Myocyte (in vitro differentiated cells): ENCODE data around the gene GABBR2. TPM values are rescaled to one million over a fixed set of nuclear protein-coding genes. Genes with fewer than 3 reads are reported as not detected.
A peak's percentile ranks its signal among the peaks of the same experiment; 100 is the strongest.
"Not testable (repeated sequence)": the region's sequence is repeated elsewhere in the genome, so short reads cannot be mapped to it uniquely, and the experiment has no call there.

ENCODE experiments used
- DNase-seq: peaks from one replicate; pipeline ENCODE4 v3.0.0-alpha.2; 2012; ENCODE audit warnings: low read depth
- total RNA-seq: library from RNA; depleted of rRNA; stranded (reverse); fragments of >200 nt; gene quantifications from 2 replicates; pipeline ENCODE4 v1.2.3, GENCODE V29; 2014

GABBR2 gene
- total RNA-seq, 1 donor from 2014 or later, result 0.51 TPM

DNA sequence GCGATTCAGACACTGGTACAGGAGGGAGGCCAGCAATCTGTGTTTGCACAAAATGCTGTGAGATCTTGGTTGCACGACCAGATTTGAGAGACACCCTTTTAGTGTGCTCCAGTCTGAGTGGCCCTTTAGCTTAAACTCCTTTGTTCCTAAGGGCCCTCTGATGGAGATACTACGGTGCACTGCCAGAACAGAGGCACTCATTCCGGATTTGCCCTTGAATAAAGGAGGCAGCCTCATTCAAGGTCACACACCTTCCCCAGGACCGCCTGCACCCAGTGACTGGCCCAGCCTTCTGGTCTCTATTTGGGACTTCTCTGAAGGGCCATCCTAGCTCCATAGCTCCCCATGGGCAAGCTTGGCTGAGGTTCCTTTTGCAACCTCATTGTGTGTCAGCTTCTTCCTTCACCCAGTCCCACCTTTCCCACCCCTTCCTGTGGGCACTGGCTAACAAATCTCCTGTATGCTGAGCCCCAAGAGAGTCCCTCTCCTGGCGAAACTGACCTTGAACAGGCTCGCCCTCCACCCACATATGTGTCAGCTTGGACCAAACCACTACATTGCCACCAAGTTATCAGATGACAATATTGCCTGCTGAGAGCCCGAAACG, 191.7 kb downstream of the GABBR2 start:
- DNase-seq, result no peak

DNA sequence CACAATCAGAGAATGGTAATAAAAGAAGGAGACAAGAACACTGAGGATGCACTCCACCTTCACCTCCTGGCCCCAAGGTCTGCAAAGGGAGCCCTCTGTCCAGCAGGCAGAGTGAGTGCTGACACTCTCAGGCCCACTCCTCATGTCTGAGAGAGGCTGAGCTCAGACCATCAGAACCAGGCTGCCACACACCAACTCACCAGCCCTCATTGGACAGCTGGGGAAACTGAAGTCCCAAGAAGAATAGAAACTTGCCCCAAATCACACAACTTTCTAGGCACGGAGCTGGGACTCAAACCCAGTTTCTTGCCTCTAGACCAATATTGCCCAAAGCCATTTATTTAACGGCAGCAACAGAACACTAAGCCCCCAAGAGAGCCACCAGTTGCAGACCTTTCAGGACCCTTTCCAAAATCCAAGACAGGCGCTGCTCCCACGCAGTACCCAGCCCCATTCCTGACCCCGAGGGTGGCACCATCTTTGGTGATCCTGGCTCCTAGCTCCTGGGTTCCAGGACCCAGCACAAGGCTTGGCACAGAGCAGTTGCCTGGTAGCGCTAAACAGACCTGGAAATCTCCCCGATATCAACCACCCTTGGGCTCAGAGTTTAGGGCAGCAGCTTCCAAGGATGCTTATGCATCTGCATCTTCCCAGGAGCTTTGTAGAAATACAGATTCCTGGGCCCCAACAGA, 192.4 kb downstream of the GABBR2 start:
- DNase-seq, result no peak

DNA sequence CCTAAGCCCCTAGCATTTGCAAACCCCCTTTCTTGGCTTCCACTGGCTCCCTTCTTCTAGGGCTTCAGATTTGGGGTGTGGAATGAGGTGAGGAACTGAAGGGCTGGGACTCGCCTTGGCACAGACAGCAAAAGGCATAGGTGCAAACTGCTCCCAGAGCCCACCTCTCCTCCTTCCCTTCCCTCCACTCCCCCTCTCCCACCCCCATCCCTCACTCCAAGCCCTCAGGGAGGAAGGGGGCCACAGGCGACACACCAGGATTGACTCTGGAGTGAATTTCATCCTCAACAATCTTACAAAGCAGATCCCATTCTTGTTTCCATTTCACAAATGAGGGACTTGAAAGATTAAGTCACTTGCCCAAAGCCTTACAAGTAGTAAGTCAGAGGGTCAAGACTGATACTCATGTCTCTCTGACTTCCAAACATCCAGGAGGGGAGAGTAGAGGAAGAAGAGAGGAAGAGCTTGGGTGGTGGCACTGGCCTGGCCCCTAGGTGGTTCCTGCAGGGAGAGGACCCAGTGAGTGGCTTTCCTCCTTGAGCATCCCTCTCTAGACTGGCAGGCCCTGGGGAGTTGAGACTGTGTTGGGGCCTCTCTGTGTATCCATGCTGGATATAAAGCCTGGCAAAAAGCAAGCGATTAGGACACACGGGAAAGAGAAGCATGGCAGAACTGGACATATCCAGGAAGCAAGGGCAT, 193.1 kb downstream of the GABBR2 start:
- no peak for DNase-seq

DNA sequence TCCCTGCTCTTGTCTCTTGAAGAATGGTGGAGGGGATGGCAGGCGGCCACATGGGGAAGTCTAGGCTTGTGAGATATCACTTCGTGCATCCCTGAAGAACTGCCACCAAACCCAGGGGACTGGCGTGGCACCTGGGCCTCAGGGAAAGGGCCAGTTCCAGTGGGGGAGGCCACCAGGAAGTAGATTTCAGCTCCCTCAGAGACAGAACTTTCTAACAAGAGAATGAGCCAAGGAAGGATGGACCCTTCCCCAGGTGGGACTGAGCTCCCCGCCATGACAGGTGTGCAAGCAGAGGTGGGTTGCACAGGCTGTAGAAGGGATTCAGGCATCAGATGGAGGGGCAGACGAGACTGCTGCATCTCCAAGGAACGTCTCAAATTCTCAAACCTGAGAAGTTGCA, 193.9 kb downstream of the GABBR2 start:
- DNase-seq, result no peak

DNA sequence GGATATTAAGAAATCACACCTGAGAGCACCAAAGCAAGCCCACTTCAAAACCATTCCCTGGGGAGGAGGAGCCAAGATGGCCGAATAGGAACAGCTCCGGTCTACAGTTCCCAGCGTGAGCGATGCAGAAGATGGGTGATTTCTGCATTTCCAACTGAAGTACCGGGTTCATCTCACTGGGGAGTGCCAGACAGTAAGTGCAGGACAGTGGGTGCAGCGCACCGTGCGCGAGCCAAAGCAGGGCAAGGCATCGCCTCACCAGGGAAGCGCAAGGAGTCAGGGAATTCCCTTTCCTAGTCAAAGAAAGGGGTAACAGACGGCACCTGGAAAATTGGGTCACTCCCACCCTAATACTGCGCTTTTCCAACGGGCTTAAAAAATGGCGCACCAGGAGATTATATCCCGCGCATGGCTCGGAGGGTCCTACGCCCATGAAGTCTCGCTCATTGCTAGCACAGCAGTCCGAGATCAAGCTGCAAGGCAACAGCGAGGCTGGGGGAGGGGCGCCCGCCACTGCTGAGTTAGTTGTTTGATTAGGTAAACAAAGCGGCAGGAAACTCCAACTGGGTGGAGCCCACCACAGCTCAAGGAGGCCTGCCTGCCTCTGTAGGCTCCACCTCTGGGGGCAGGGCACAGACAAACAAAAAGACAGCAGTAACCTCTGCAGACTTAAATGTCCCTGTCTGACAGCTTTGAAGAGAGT, 200.4 kb downstream of the GABBR2 start:
- not testable (repeated sequence) for DNase-seq

DNA sequence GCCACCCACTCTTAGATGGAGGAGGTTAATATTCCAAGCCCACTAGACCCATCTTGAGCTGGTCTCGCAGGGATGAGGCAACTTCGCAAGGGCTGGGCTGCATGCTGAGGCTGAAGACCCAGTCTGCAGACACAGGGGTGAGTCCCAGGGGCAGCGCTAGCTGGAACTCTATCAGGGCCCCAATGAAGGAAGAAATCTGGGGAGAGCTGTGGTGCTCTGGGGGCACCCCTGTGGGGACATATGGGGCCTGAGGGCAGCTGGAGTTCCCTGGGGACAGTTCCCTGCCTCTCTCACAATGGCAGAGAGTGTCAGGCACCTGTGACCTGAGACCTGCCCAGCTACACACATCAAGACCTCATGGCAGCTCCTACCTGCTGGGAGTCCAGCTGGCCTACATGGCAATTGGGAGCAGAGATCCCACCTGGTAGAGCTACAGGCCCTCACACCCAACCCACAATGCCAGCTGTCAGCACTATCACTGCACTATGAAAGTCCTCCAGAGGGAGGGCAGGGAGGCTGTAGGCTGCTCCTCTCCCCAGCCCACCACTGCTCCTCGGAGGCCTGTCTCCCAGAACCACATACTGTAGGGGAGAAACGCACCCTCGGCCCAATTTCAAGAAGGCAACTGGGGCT, 202.2 kb downstream of the GABBR2 start:
- DNase-seq, result no peak

DNA sequence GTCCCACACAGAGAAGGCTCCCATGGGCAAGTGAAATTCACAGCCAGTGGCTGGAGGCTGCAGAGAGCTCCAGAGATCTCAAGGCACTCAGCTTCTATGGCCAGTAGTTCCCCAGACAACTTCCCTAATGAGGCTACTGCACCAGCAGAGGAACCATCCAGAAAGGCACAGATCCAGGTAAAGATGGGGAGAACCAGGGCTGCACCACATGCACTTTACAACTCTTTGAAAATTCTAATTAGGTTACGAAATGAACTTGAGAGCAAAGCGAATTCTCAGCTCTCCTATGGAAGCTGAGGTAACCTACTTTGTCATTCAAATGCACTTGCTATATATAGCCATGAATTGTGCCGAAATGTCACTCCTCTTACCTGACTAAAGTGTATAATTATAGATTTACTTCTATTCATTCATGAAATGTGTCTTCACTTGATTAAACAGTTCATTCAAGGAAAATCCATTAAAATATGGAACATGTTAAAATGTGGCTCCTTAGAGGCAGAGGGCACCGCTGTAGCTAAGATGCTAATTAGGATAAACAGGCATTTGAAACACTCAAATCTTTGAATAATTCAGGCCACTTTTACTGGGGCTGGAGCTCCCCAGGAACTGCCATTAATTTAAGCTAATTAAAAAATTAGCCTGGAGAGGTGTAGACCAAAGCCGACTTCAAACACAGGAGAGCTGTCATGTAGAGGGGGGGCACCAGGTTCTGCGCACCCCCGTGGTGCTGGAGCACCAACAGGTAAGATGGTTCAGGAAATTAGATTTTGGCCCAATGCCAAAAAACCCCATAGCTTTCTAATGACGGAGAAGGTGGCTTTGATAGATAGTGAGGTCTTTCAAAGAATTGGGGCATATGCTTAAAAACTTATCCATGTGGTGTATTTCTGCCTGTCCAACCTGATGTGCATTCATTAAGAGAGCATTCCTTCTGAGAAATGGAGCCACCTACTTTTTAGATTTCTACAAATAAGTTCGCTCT, 204.1 kb downstream of the GABBR2 start:
- no peak for DNase-seq

DNA sequence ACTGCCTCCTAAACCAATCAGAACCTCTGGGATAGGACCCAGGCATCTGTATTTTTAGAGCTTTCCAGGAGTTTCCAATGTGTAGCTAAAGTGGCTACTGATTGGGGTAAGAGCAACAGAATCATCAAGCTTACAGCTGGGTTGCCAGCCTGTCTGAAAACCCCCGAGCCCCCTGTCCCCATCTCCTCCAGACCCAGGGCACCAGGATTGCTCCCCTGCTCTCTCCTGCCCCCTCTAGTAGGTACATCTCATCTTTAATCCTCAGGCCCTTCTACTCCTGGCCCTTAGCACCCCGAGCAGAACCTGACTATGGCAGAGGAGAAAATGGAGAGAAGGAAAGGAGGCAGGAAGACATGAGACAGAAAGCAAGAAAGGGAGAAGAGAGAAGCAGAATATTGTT, 204.9 kb downstream of the GABBR2 start:
- DNase-seq, result no peak

DNA sequence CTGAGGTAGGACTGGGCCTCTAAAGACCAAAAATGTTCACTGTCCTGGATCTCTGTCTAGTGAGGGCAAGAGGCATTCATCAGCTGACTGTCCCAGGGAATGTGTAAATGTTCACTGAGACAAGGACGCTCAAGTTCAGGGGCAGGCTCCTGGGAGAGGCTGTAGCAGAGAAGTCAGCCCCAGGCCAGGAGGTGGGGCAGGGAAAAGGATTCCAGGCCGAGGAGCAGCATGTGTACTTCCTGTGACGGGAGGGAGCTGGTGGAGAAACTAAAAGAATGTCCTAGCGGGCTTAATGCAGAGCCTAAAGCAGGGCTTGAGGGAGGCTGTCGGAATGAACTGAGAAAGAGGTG, 205.8 kb downstream of the GABBR2 start:
- DNase-seq, result no peak

DNA sequence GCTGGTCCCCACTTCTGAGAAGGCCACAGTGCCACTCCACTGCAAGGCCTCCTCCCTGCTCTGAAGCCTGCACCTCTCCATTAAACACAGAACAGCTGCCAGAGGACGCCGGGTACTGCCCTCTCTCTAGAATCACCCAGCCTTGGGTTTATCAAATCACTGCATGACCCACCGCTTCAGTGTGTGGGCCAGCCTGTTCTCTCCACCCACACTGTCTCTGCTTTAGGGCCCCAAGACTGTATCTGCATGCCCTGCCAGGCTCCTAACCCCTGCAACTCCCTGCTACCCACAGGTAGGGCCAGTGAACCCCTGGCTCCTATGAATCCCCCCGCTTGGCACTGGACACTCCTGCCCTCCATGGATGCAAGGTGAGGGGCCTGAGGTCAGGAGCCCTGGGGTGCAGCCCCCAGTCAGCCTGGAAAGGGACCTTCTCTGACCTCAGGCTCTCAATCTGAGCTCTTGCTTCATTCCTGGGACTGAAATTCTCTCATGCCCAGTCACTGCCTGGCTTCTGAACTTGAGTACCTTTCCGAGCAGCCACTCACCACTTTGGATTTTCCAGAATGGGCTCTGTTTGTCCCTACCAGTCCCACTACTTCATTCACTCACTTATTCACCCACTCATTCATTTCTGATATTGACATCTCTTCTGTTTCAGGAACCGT, 206.3 kb downstream of the GABBR2 start:
- no peak for DNase-seq

DNA sequence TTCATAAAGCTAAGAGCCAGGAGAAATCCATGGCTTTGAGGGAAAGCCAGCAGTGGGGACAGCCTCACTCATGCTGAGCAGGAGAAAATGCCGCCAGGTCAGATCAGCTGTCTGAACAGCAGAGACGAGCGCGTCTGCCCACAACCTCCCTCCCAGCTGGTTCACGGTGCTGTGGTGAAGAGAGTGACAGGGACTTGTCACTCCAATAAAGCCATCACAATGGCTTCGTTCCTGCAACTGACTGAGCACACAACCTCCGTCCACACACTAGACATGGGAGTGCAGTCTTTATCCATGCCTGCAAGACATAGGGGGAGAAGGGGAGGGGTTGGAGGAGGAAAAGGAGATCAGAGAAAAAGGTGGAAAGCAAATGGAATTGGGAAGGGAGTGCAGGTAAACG, 206.9 kb downstream of the GABBR2 start:
- DNase-seq, result no peak

DNA sequence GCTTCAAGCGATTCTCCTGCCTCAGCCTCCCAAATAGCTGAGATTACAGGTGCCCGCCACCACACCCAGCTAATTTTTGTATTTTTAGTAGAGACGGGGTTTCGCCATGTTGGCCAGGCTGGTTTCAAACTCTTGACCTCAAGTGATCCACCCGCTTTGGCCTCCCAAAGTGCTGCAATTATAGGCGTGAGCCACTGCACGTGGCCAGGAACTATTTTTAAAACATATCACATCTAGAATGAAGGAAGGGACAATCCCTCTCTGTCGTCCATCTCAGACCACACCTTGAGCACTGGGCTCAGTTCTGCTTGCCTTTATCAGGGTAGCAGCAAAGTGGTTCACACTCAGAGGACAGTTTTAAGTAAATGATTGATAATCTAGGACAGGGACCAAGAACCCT, 207.5 kb downstream of the GABBR2 start:
- not testable (repeated sequence) for DNase-seq

DNA sequence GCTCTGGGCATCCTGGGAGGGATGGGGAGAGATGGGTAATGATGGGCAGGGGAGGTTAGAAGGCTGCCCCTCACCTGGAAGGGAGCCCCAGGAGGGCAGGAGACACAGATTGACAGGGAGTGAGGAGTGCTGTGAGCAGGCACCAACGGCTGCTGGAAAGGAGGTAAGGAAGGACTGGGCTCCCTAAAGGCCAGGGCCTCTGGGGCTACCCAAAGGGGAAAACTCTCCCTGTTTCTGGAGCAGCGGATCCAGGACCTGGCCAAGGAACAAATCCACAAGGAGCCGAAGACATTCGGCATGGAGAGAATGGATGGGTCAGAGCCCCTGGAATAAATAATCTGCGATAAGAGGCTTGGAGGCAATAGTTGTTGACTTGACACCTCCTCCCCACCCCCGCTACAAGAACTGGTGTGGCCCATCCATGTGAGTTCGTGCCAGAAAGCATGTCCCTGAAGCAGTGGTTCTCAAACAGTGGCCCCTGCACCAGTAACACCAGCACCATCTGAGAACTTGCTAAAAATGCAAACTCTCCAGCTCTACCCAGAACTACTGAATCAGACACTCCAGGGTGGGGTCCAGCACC, 208.3 kb downstream of the GABBR2 start:
- DNase-seq, result no peak

DNA sequence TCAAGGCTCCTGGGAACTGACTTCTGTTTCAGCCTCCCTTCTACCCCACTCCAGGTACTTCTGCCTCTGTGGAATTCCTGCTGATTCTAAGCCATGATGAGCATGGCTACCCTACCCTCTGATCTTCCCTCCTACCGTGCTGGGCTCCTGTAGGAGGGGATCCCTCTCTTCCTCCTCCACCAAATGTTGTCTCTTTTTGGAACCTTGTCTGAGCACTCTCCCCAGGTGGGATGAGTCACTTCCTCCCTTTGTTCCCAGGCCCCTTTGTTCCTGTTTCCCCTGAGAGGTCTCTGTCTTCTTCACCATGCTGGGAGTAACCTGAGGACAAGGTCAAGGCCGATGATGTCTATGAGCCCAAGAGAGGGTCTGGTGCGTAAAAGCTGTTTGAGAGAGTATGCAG, 213.2 kb downstream of the GABBR2 start:
- DNase-seq, result no peak

DNA sequence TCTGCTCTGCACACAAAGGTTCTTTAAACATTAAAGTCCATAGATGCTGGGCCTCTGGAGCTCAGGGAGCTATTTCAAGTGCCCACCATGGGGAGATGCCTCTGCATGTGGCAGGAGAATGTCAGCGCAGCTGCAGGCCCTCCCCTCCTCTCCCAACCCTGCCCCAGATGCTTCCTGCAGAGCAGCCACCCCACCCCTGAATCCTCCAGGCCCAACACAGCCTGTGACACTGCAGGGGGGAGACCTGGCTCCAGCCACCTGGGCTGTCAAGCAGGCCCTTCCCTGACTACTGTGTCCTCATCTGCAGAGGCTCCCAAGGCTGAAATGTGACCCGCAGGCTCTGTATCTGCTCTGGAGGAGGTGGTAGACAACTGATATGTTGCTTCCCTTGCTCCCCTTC, 213.9 kb downstream of the GABBR2 start:
- no peak for DNase-seq

DNA sequence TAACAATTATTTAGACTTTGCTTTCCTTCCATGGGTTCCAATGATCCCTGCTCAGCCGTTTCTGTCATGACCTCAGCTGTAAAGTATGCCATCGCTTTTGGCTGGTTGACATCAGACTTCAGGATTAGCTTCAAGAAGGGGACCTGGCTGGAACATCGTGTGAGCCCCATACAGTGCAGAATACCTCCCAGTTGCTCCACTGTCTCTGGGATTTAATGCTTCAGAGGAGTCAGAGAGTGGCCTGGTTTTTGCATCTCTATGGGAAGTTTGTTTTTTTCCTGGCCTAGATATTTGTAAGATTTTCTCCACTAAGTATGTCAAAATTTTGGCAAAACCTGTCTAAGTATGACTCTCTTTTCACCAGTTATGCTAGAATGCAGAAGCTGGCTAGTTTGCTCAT, 216.9 kb downstream of the GABBR2 start:
- DNase-seq, result peak; percentile 58

DNA sequence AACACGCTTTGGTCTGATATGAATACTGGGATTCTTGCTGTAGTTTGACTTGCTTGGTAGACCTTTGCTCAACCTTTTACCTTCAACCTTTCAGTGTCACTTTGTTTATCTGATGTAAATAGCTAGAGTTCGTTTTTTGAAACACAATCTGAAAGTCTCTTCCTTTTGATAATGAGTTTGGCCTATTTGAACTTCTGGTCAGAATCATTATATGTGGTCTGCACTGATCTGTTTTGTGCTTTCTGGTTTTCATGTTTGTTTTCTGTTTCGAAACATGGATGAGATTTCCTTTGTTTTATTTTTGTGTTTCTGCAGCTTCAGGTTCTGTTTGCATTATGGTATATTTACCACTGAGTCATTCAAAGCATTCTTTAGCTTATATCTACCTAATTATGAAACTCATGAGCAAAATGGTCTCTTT, 217.5 kb downstream of the GABBR2 start:
- DNase-seq, result no peak

DNA sequence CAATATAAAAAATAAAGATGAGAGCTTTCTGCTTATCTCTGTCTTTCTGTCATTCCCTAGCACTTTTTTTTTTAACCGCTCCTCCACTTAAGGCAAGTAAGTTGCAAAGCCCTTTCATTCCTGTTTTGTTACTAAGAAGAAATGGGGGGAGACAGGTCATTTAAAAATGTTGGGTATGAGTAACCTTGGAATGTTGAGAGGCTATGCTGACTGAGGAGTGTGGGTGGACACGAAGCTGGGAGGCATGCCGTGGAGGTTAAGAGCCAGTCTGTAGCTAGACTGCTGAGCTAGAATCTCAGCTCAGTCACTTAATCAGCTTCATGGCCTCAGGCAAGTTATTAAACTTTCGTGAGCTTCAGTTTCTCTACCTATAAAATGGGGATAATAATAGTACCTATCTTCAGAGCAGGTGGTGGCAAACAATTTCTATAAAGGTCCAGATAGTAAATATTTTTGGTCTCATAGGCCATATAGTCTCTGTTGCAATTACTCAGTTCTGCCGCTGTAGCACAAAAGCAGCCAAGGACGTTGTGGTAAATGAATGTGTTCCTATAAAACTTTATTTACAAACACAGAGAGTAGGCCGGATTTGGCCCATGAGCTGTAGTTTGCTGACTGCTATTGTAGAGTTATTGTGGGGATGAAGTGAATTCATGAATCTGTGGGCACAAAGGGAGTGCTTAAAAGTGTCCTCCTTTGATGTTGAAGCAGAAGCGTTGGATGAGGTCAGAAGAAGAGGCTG, 220.0 kb downstream of the GABBR2 start:
- peak; percentile 40 for DNase-seq

DNA sequence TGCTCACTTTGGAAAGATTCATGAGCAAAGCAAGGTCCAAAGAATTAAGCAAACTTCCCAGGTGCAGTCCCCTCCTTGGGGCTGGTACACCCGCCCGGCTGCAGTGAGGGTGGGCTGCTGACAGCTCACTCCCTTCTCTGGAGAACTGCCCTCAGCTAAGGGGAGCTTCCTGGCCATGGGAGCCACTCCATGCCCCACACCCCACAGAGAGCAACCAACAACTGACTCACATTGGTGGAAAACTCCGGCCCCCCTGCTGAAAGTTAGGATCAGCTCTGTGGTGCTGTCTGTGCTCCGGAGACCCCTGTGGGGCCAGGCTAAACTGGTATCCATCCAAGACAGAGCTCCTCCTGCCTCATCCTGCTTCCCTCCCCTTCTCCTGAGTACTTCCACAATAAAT, 223.0 kb downstream of the GABBR2 start:
- no peak for DNase-seq
